ENCODE data around the gene LMAN1. TPM values are rescaled to one million over a fixed set of nuclear protein-coding genes. Genes with fewer than 3 reads are reported as not detected.

LMAN1 gene
- total and polyA plus RNA-seq, 2 of the 13 experiments (the other 11 are each of a cell fraction or from before 2014, with no cell fraction given): 127 to 131 TPM

DNA sequence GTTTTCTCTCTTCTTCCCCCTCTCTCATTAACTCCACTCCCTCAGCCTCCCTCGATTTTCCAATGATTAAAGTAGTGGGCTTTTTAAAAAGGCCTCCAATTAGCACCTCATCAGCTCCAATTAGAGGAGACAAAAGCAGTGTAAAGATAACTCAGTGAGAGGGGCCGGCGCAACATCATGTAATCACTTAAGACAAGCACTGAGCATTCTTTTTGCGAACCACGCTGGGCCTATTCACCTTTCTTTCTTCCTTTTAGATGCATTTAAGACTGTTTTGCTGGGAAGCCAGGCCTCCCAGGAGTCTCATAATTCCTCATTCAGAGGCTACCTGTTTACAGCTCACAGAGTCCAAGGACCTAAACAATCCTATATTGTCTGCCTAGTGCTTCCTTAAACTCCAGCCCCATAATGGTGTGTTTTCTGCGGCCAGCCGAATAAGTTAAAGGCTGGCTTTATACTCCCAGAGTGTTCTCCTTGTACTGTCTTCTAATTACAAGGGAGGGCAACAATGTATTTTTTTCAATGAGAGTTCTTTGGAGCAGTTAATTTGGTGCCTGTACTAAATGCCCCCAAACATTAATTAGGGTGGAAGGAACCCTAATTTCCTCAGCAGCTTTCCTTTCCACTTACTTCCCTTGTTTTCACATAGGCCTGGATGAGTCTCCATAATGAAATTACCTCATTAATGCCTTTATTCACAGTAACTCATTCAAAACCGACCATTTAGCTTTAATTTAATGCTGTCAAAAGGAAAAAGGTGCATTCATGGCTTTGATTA is 28.0 kb upstream of the LMAN1 start (continued):
- TF ChIP-seq, protein P1, sequence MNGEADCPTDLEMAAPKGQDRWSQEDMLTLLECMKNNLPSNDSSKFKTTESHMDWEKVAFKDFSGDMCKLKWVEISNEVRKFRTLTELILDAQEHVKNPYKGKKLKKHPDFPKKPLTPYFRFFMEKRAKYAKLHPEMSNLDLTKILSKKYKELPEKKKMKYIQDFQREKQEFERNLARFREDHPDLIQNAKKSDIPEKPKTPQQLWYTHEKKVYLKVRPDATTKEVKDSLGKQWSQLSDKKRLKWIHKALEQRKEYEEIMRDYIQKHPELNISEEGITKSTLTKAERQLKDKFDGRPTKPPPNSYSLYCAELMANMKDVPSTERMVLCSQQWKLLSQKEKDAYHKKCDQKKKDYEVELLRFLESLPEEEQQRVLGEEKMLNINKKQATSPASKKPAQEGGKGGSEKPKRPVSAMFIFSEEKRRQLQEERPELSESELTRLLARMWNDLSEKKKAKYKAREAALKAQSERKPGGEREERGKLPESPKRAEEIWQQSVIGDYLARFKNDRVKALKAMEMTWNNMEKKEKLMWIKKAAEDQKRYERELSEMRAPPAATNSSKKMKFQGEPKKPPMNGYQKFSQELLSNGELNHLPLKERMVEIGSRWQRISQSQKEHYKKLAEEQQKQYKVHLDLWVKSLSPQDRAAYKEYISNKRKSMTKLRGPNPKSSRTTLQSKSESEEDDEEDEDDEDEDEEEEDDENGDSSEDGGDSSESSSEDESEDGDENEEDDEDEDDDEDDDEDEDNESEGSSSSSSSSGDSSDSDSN (CRISPR knock-in tag; IDR thresholded peaks at IDR 0.05): no peak
- TF ChIP-seq ZBTB21 (CRISPR knock-in tag; IDR thresholded peaks at IDR 0.05) (no peak), KDM6A (CRISPR knock-in tag; IDR thresholded peaks at IDR 0.05; ENCODE audit: low read depth) (no peak), ARHGAP35 (CRISPR knock-in tag; IDR thresholded peaks at IDR 0.05; ENCODE audit: borderline replicate concordance) (no peak)
- TF ChIP-seq, protein P2, sequence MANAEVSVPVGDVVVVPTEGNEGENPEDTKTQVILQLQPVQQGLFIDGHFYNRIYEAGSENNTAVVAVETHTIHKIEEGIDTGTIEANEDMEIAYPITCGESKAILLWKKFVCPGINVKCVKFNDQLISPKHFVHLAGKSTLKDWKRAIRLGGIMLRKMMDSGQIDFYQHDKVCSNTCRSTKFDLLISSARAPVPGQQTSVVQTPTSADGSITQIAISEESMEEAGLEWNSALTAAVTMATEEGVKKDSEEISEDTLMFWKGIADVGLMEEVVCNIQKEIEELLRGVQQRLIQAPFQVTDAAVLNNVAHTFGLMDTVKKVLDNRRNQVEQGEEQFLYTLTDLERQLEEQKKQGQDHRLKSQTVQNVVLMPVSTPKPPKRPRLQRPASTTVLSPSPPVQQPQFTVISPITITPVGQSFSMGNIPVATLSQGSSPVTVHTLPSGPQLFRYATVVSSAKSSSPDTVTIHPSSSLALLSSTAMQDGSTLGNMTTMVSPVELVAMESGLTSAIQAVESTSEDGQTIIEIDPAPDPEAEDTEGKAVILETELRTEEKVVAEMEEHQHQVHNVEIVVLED (CRISPR knock-in tag; IDR thresholded peaks at IDR 0.05; ENCODE audit: borderline replicate concordance): no peak

DNA sequence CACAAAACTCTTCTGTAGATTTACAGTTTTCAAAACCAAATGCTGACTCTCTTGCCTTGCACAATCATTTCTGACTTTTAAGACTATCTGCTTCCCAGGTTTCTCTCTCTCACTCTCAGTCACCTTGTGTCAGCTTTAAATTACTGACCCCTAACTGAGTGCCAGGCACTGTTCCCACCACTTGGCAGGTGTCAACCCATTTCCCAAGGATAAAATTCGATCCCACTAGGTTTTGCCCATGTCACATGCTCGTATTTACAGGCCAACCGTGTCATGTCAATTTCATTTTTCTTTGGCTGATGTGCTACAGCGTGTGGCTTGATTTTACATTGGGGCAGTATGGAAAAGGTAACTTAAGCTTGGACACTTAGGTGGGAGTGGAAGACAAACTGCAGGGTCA is 26.1 kb upstream of the LMAN1 start:
- no peak overlapping the region for H2AFZ ChIP-seq (ENCODE audit: low read length)
- in situ Hi-C loops (cut with HindIII; ENCODE audit: extremely low pct_ligation_motif_present, low pct_unique_long_range_greater_than_20kb): no loop called here
- H3K27me3 ChIP-seq (ENCODE audit: control insufficient read depth in 1 of 2, insufficient read depth in 2 of 2, low read length in 2 of 2): peaks cover 0 to 21% of the 10 kb centered on the region in 2 experiments; a peak in 2 of 5 replicates
- H3K36me3 ChIP-seq (replicated peaks in 1 of 2; ENCODE audit: control insufficient read depth in 1 of 2, insufficient read depth in 2 of 2, low read length in 2 of 2): no peaks in the 10 kb centered on the region
- H3K4me2 ChIP-seq (ENCODE audit: low read depth, low read length): no peak overlapping the region
- BruUV-seq (replicated peaks): no TSS peak
- FAIRE-seq (no peak), ATAC-seq (no peak), DNase-seq (ENCODE audit: low spot score) (no peak)
- no peaks in the 10 kb centered on the region for H3K9me3 ChIP-seq (ENCODE audit: low read length)
- POLR2A ChIA-PET: no interaction called here
- H3K79me2 ChIP-seq (ENCODE audit: insufficient read depth, low read length): no peaks in the 10 kb centered on the region
- intact Hi-C loops (cut with micrococcal nuclease; ENCODE audit: unreplicated experiment): no loop called here
- no peaks in the 10 kb centered on the region for H3K4me1 ChIP-seq (ENCODE audit: insufficient read depth, low read length)
- CTCF ChIA-PET (ENCODE audit: low intra/inter-chr PET ratio, low total read pairs): no interaction called here
- H3K4me3 ChIP-seq (replicated peaks in 1 of 3; ENCODE audit: insufficient read depth in 1 of 3, low read depth in 2 of 3, low read length in 3 of 3): no peak overlapping the region
- WGBS (ENCODE audit: low lambda C conversion rate): 16% methylated on average over 4 of the region's 4 CpGs
- H4K20me1 ChIP-seq (ENCODE audit: insufficient read depth, low read length): no peaks in the 10 kb centered on the region
- H3K27ac ChIP-seq (ENCODE audit: extremely low read length, insufficient read depth, low read length): no peak overlapping the region
- no peak overlapping the region for H3K9ac ChIP-seq (ENCODE audit: insufficient read depth, low read depth, low read length)
- TF ChIP-seq PHF5A (CRISPR knock-in tag; IDR thresholded peaks at IDR 0.05; ENCODE audit: low read depth, unreplicated experiment) (no peak), YEATS2 (CRISPR knock-in tag; IDR thresholded peaks at IDR 0.05; ENCODE audit: borderline replicate concordance) (no peak), ZNF451 (CRISPR knock-in tag; IDR thresholded peaks at IDR 0.05) (no peak), CBFB (CRISPR knock-in tag; IDR thresholded peaks at IDR 0.05) (no peak), KLF12 (CRISPR knock-in tag; IDR thresholded peaks at IDR 0.05; ENCODE audit: borderline replicate concordance) (no peak), ZNF768 (CRISPR knock-in tag; IDR thresholded peaks at IDR 0.05) (no peak), ZNF564 (CRISPR knock-in tag; IDR thresholded peaks at IDR 0.05) (no peak), IRF2 (CRISPR knock-in tag; IDR thresholded peaks at IDR 0.05) (no peak), IKZF1 (IDR thresholded peaks at IDR 0.05) (no peak), POGZ (CRISPR knock-in tag; IDR thresholded peaks at IDR 0.05) (no peak), MAFG (CRISPR knock-in tag; IDR thresholded peaks at IDR 0.05) (no peak), ZNF703 (CRISPR knock-in tag; IDR thresholded peaks at IDR 0.05; ENCODE audit: borderline replicate concordance) (no peak), ZNF766 (CRISPR knock-in tag; IDR thresholded peaks at IDR 0.05; ENCODE audit: borderline replicate concordance) (no peak)
- TF ChIP-seq, protein P3, sequence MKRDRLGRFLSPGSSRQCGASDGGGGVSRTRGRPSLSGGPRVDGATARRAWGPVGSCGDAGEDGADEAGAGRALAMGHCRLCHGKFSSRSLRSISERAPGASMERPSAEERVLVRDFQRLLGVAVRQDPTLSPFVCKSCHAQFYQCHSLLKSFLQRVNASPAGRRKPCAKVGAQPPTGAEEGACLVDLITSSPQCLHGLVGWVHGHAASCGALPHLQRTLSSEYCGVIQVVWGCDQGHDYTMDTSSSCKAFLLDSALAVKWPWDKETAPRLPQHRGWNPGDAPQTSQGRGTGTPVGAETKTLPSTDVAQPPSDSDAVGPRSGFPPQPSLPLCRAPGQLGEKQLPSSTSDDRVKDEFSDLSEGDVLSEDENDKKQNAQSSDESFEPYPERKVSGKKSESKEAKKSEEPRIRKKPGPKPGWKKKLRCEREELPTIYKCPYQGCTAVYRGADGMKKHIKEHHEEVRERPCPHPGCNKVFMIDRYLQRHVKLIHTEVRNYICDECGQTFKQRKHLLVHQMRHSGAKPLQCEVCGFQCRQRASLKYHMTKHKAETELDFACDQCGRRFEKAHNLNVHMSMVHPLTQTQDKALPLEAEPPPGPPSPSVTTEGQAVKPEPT (CRISPR knock-in tag; IDR thresholded peaks at IDR 0.05; ENCODE audit: low read depth): no peak
